Measurements from ENCODE around the gene GRIN2B.

Gene GRIN2B

DNA sequence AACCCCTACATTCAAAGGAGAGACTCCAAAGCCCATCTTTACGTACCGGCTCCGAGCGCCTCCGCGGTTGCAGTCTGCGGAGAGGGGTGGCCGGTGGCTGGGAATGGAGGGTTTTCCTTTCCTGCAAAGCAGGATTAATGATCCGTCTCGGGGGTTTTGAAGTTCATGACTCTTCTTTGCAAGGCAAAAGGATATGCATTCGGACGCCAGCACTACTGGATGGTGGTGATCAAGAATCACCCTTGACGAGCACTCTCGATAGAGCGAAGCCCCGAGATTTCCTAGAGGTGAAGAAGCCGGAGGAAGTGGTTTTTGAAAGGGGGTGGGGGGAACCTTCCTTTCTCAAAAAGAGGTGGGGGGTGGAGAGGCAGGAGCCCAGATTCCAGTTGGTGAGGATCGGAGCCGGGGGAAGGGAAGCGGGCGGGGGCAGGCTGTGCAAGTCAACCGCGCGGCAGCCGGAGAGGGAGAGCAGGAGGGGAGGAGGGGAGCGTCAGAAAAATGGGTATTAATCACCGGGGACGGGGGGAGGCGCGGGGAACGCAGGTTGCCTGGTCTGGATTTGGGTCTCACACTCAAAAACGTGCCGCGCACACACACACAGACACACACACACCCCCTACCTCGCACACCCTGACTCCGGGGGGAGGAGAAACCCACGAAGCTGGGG lies at the start of gene GRIN2B:
GRIN2B (minus strand) TSS at position 307 of the 667 bp plus-strand sequence. CDS start 115,394 bp downstream, outside the sequence.
- no peak for DNase-seq (ENCODE audit: low read depth)

DNA sequence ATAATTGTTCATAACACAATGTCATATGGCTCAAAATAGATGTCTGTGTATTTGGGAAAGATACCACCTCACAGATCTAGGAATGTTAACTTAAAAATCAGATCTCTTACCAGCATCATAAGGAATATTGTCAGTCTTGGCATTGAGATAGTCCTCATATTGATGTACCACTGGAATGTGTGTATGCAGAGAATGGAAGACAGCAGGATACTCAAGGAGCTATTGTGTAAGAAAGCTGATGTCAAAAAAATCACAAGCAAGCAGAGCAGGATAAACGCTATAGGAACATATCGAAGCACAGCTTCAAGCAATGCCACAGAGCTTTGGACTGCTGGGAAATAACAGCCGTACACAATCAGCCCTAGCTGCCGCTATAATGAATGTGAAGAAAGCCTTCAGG lies 45.1 kb upstream of the GRIN2B start:
- DNase-seq (ENCODE audit: low read depth), result no peak

DNA sequence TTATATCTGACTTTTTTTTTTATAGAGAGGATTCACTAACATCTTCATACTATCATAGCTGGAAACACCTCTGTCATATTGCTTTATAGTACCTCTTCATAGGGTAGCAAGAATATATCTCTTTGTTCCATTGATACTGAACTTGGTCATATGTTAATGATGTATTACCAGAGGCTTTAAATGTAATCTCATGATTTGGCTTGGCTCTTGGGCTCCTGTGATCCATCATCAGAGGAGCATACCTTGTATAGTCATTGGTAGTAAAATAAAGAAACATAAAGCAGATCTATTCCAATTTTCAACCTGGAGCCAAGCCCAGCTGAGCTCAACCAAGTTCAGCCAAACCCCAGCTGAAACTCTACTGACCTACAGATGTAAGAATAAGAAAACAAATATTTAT lies 43.2 kb upstream of the GRIN2B start:
- no peak for DNase-seq (ENCODE audit: low read depth)

DNA sequence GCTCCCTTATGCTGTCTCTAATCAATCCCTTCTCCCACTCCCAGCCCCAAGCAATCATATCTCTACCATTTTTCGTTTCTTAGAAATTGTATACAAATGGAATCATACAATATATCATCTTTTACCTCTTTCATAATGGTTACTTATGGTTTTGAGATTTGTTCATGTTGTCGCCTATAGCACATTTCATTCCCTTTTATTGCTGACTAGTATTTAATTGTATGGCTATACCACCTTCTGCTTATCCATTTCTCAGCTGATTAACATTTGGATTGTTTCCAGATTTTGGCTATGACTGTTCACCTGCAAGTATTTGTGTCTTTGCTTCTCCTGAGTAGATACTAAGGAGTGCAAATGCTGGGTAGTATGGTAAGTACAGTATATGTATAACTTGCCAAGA lies 36.7 kb upstream of the GRIN2B start:
- no peak for DNase-seq (ENCODE audit: low read depth)

DNA sequence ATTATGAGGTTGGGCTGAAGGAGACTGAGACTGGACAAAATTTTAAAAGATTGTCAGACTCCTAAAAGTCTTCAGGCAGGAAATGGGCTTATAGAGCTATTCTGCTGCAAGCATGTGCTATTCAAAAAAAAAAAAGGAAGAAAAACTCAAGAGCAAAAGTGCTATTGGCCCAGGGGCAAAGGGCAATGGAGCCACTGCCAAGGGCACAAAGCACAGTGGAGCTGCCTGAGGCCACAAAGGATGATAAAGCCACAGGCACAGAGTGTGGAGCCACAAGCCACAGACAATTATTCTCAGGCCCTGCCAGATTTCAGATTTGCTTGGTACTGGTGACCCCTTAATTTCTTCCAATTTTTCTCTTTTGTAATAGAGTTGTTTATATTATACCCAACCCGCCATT lies 29.6 kb upstream of the GRIN2B start:
- DNase-seq (ENCODE audit: low read depth), result no peak

DNA sequence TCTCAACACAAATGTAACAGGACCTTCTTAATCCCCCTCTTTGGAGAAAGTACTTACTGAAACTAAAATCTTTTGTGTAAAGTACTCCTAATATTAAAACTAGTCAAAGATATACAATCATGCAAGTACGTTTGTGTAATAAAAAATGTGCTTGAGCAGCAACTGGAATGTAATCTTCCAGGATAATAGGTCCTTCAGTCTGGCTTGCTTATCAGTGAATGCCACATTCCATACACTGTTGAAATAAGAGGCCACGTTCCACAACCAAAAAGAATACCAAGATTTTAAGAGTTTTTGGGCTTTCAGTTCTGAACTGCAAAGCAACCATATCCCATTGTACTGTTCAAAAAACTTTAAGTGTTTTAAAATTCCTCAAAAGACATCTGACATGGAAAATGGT lies 26.2 kb upstream of the GRIN2B start:
- DNase-seq (ENCODE audit: low read depth), result no peak

DNA sequence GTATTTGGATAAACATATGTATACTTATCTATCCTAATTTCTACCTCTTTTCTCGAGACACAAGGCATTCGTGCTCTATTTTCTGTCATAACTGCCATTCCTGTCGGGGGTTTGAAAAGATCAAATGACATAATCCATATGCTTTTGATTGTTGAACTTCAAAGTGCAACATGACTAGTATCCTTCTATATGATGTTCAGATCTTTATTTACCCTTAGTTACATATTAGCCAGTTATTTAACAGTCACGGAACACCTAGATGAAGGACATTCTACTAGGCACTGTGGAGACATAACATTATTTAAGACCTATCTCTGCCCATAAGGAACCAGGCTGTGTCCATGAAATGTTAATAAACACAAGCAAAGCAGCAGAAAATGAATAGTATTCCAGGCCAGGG lies 11.2 kb upstream of the GRIN2B start:
- DNase-seq (ENCODE audit: low read depth), result no peak

DNA sequence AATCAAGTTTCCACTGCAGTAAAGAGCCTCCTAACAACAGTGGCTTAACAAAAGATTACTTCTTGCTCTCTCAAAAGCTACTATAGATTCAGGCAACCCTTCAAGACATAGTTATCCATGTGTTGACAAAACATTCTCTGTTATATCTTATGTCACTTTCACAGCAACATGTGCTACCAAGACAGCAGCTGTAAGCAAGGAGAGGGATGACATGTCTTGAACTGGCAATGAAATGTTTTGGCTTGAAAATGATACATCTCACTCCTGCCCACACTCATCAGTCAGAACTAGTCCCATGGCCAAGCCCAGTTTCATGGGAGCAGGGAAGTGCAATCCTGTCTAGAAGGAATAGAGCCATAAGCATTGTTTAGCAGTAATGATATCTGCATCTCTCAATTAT lies 10.7 kb upstream of the GRIN2B start:
- DNase-seq (ENCODE audit: low read depth), result no peak

DNA sequence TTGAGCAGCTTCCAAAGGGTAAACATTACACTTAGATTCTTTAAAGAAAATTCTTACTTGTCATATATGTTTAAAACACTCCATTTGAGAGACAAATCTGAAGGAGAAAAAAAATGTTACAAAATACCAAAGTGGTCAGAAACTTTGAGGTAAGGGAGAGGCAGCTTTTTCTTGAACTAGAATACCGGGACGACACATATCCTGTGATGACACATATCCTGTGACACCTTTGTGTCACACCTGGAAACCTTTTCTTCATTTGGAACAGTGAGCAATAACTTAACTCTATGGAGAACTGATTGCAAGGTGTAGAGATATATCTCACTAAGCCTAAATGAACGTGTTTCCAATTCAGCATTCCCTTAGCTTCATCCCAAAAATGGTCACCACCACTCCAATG lies 4.6 kb upstream of the GRIN2B start:
- DNase-seq (ENCODE audit: low read depth), result no peak

DNA sequence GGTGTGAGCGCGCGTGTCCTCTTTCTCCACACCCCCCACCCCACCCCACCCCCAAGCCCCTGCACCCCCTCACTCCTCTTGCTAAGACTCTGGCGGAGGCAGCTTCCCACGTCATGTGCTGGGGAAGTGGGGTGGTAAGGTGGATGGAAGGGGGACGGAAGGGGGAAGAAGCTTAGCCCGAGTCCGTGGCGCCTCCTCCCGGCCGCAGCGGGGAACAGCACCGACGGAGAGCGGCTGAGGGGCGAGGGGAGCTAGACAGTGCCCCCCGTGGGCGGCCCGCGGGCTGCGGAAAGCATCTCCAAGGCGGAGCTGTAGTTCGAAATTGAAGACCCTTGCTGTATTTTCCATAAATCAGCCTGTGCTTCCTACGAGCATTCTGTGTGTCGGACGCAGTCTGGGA lies 588 bp upstream of the GRIN2B start:
- DNase-seq (ENCODE audit: low read depth), result no peak

DNA sequence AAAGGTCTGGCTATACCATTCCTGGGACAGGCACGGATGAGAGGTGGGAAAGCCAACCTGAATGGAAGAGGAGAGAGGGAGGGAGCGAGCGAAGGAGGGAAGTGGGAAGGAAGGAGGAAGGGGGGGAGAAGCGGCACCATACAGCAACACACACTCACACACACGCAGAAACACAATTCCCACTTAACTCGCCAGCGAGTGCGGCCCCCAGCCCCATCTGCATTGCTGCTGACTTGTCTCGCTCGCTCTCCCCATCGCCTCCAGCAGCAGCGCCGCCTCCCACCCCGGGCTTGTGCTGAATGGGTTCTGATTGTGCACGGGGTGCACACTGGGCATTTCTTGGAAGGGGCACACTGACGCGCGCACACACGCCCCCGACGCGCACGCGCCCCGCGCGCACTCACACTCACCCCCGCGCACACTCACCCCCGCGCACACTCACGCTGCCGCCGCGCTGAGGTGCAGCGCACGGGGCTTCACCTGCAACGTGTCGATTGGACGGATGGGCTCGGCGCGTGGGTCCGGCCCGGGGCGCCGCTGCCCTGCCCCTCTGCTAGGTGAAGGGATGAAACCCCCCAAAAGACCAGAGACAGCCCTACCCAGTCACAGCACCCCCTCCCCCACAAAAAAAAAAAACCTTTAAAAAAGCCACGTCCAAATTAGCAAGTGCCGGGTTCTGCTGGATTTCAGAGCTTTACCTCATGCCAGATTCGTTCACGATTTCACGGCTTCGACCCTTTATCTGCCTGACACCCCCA lies 685 bp downstream of the GRIN2B start:
- no peak for DNase-seq (ENCODE audit: low read depth)

DNA sequence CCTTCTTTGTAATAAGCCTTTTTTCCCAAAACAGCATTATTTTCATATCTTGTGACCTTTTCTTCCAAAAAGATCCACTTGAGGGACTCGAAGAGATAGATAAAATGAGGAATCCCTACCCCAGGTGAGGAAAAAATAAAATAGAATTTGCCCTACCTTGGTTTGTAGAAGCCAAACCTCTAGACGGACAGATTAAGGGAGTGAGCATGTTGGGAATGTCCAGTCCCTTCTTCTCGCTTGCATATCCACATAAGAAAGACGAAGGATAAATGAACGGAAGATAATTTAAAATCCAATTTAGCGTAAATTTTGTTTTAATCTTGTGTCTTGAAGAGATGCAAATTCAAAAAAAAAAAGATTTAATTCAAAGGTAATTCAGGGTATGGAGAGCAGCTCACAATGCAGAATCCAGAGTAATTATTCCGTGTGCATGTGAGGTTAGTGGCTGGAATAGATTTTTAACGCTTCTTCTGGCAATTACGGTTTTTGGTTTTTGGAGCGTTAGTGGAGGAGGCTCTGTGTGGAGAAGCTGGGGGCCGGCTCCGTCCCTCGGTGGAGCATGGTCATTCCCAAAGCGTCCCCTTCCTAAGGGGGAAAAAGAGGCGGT lies 1.5 kb downstream of the GRIN2B start:
- DNase-seq (ENCODE audit: low read depth), result no peak

DNA sequence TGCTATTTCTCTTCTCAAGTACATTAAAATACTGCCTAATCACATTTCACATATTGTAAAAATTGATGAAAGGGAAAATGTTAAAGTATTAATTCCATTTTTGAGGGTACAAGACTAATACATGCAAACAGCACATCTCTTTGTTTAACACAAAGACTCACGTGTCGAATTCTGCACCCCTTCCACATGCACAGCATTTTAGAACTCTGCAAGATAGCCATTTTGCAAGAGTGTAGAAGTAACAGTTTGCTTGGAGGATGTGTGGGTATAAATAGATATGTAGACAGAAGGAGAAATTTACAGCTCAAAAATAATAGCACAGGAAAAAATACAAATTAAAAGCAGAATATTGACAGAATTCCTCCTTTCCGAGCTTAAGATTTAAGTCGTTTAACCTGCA lies 2.5 kb downstream of the GRIN2B start:
- DNase-seq (ENCODE audit: low read depth), result no peak

DNA sequence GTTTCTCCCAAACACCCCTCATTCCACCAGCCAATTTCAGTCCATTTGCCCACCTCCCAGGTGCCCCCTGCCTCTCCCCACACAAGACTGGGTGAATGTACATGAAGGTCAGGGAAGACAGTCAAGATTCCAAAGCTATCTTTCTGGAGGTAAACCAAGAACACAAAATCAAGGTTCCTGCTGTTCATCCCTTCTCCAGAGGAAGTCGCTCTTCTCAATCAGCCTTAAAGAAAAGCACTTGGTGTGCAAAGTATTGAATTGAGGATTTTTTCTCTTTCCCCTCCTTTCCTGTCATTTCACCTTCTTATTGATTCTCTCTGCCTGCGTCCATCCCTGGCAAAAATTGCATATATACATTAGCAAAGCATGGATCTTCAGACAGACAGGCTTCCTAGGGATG lies 4.5 kb downstream of the GRIN2B start:
- DNase-seq (ENCODE audit: low read depth), result no peak

DNA sequence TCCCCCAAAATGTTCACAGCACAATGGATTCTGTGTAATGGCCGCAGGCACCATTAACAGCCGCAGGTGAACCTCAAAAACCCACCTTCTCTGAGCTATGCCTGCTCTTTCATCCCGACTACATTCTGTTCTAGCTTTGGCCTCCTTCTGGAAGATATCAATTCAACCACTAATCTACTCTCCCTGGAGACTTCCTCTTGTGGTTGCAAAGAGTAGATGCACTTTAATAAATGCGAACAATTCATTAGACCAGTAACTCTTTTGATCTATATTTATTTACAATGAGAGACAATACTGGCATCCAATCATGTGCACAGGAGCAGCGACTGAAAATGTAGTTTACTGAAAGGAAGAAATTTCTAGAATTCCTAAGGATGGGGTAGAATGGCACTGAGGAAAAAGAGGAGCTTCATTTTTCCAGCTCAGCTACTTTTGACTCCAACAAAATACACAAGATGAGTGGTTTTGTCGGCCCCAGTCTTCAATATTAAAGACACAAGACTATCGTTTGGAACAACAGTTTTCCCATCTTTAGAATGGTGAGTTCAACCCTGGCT lies 5.3 kb downstream of the GRIN2B start:
- no peak for DNase-seq (ENCODE audit: low read depth)

DNA sequence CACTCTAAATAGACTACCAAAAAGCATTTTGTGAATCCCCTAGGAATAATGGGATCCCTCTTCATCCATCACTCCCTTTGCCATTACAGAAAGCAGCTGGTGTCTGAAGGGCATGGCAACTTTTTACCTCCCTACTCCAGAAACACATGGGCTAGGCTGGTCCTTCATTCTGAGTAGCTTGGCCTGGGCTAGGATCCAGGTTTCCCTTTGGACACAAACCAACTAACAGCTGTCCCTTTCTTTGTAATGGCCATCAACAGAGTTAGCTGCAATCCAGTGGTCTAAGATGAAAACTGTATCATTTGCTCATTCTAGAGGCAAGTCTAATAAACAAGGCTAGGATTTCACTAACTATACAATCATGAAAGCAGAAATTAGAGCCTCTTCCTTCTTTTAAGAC lies 7.4 kb downstream of the GRIN2B start:
- no peak for DNase-seq (ENCODE audit: low read depth)

DNA sequence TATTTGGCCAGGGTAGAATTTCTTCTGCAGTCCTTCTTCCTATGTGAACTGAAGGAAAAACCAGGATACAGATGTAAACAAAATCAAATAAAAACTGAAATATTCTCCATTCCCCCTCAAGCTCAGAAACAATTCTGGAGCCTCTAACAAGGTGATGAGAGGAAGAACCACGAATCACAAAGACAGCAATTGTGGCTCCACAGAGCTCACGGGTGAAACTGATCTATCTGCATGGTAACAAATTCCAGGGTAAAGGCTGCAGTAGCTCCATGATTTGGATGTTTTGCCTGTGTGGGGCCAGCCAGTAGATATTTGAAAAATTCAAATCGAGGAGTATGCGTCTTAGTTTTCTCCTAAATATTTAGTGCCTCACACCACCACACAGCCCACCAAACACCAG lies 10.6 kb downstream of the GRIN2B start:
- DNase-seq (ENCODE audit: low read depth), result no peak

DNA sequence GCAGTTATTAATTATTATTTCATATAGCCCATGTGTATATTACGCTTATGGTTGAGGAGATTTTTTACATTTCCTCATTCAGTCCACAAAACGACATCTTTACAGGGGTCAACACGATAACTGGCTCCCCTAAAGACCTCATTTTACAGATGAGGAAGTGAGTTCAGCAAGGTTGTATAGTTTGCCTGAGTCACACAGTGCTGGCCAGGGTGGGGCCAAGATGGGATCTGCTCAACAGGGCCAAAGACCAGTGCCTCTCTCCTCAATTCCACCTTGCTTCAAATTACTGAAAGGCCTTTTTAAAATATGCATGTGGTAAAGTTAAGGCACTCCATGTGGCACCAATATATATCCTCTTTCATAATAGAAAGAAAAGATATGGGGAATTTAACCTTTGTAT lies 13.1 kb downstream of the GRIN2B start:
- DNase-seq (ENCODE audit: low read depth), result no peak

DNA sequence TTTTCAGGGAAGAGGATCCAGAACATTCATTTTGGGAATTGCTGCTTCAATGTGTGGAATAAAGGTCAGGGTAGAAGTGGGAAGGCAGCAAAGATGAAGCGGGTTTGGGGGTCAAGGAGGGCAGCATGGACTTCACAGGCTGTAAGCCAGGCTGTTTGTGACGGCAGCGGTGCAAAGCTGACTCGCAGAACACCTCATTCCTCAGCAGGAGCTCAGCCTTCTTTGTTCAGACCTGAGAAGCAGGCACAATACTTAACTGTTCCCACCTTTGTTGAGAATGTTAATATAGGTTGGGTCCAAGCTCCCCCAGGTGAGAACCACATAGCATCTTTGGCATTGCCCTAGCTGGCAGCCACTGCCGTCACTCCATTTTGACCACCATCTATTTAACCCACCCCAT lies 16.7 kb downstream of the GRIN2B start:
- no peak for DNase-seq (ENCODE audit: low read depth)

DNA sequence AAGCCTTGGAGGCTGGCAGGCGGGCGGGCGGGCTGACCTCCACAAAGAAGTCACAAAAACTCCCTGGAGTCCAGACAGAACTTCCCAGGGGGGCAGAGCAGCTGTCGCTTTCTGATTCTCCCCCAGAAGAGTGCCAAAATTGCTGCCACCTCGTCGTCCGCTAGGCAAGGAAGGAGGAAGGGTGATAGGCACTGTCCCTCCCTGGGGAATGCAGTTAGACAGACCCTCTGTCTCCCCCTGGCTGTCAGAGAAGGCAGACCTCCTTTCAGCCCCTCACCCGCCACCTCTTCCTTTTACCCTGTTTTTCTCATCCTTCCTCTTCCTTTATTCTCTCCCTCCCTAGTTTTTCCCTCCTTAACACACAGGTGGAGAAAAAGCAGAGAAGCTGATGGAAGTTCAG lies 18.7 kb downstream of the GRIN2B start:
- DNase-seq (ENCODE audit: low read depth), result no peak

DNA sequence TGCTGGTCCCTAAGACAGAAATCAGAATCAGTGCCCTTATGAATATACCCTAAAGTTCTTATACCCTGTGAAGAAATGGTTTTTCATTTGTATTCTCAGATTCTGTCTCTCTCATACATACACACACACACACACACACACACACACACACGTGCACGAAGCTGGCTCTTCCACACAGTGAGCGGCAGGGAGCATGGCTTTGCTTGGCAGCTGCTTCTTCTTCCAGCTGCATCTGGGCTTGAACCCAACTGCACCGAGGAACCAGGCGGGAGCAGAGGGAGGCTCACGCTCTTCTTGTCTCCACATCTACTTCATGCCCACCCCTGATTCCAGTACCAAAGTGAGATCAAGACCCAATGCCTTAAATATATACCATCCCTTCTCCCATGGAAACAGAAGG lies 19.4 kb downstream of the GRIN2B start:
- no peak for DNase-seq (ENCODE audit: low read depth)

DNA sequence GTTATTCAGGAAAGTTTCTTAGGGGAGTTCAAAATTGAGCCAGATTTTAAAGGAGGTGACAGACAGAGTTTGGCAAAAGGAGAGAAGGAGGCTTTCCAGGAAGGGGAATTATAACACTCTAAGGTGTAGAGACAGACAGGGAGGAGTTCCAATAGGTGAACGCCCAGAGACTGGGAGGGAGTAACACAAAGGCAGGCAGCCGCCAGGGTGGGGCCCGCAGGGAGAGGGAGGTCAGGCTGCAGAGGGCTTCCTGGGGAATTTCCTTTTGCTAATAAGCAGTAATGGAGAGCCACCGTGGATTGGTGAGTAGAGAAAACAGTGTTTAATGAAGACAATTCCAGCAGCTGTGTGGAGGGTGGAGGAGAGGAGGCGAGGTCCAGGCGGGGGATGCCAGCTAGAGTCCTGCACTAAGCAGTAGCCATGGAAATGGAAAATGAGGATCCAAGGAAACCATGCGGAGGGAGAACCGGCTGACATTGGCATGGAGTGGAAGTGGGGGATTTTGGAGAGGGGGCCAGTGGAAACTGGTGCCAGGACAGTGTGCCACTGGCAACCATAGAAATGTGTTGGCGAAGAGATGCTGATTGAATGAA lies 22.2 kb downstream of the GRIN2B start:
- no peak for DNase-seq (ENCODE audit: low read depth)

DNA sequence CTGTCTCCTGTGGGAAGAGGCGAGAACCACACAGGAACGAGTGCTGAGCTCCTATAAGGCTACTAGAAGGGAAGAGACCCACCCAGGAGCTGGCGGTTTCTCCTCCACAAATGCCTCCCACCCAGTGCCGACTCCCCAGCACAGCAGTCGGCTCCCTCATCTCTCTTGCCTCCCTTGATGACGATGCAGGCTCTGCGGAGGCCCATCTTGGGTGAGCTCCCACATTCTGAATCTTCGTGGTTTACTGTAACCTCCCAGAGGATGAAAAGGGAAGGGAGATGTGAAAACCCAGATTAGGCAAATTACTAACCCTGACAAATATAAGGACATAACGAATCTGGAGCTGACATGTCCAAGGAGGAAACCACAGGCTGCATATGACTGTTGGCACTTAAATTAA lies 23.8 kb downstream of the GRIN2B start:
- DNase-seq (ENCODE audit: low read depth), result no peak
